Measurements from ENCODE around the gene CBX2.

CBX2 gene

DNA sequence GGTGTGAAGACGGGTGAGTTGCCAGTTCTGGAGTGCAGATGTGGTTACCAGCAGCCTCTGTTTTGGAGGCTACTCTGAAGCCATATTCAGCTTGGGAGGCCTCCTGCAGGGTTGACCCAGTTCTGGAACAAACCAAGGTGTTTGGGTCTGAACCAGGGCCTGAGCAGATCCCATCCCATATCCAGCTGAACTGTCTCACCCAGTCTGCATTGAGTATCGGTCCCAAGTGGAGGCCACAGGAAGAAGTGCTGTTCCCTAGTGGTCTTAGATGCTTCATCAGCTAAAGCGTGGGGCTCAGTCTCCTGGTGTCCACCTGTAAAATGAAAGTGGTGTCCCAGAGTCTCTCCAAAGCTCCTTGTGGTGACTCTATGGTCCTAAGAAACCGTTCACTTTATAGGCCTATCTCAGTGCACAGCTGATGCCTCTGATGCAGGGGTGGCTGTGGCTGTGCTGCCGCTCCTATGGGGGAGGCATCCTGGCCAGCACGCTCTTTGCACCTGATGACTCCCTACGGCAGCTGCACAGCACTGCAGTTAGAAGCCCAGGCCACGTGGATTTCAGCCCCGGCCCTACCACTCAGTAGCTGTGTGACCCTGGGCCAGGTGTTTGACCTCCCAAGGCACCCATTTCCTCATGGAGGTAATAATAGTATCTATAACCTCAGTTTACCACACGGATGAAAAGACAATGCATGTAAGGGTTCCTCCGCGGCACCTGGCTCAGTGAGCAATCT lies 40.2 kb downstream of the CBX2 start:
- DNase-seq (ENCODE audit: low spot score in 2 of 2), result no peak
- H3K4me3 ChIP-seq, result no peak overlapping the region
- in situ Hi-C loops (cut with MboI; ENCODE audit: low sequenced_read_pairs), result no loop called here
- peaks cover 2% of the 10 kb centered on the region; the same call in 1 of the 2 replicates for H3K4me1 ChIP-seq
- H3K9me3 ChIP-seq, result no peaks in the 10 kb centered on the region
- no peaks in the 10 kb centered on the region for H3K36me3 ChIP-seq (replicated peaks)
- no peaks in the 10 kb centered on the region for H3K27me3 ChIP-seq (ENCODE audit: low read depth)

DNA sequence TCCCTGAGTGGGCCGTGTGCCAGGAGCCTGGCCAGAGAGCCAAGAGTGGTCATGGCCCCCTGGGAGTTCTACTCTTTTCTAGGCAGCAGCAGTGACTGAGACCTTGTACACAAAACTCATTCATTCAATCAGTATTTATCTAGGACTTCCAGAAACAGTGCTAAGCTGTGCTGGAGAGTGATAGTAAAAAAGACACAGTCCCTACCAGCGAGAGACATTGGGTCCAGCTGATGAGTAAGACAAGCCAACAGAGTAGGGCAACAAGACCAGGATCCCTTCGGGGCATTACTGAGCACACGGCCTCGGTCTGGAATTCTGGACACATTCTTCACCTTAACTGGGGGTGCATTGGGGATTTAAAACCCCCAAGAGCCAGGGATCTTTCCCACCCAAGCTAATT lies 41.1 kb downstream of the CBX2 start:
- H3K36me3 ChIP-seq (replicated peaks), result no peaks in the 10 kb centered on the region
- no peaks in the 10 kb centered on the region for H3K27me3 ChIP-seq (ENCODE audit: low read depth)
- no peak for DNase-seq (ENCODE audit: low spot score in 2 of 2)
- no peak overlapping the region for H3K4me3 ChIP-seq
- in situ Hi-C loops (cut with MboI; ENCODE audit: low sequenced_read_pairs), result no loop called here
- no peaks in the 10 kb centered on the region for H3K4me1 ChIP-seq
- no peaks in the 10 kb centered on the region for H3K9me3 ChIP-seq

- H3K36me3 ChIP-seq (replicated peaks), result no peaks in the 10 kb centered on the region
- no peaks in the 10 kb centered on the region for H3K4me1 ChIP-seq
- DNase-seq (ENCODE audit: low spot score in 2 of 2), result no peak
- no peaks in the 10 kb centered on the region for H3K9me3 ChIP-seq
- H3K27me3 ChIP-seq (ENCODE audit: low read depth), result no peaks in the 10 kb centered on the region
- in situ Hi-C loops (cut with MboI; ENCODE audit: low sequenced_read_pairs), result no loop called here
- no peak overlapping the region for H3K4me3 ChIP-seq
These were observed 41.8 kb downstream of the CBX2 start for GRCh38 chr17:79819534-79820276.

GRCh38 chr17:79820959-79821330 lies 43.0 kb downstream of the CBX2 start:
- DNase-seq (ENCODE audit: low spot score in 2 of 2), result no peak
- in situ Hi-C loops (cut with MboI; ENCODE audit: low sequenced_read_pairs), result no loop called here
- H3K36me3 ChIP-seq (replicated peaks), result no peaks in the 10 kb centered on the region
- no peaks in the 10 kb centered on the region for H3K4me1 ChIP-seq
- H3K9me3 ChIP-seq, result no peaks in the 10 kb centered on the region
- no peak overlapping the region for H3K4me3 ChIP-seq
- H3K27me3 ChIP-seq (ENCODE audit: low read depth), result no peaks in the 10 kb centered on the region

DNA sequence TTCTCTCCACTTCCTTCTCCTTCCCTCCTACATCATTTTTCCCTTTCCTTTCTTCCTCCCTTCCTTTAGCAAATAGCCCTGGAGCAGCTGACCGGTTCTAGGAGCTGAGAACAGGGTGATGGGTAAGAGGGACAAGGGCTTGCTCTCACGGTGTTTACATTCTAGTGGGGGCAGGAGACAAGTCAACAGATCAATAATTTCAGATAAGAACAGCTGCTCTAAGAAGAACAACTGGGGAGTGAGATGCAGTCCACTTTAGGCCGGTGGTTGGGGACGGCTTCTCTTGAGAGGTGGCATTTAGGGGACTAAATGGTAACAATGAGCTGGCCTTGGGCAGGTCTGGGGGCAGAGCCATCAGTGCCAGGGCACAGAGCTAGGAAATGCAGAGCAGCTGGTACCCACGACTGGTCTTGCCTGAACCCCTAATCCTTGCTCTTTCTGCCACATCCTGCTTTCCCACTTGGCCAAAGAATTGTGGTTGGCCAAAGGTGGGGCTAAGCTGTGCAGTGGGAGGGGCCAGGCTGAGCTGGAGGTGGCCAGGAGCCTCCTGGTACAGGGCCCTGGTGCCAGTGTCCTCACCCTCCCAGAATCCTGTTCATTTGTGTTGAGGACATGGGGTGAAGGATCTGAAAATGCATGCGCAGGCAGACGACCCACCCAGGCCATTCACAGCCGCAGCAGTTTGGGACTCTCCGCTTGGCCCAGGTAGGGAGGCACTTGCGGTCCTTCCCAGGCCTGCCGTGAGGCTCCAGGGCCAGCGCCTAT lies 43.6 kb downstream of the CBX2 start:
- DNase-seq (ENCODE audit: low spot score in 2 of 2), result no peak
- Histone ChIP-seq H3K36me3 (replicated peaks) (no peaks in the 10 kb centered on the region), H3K27me3 (ENCODE audit: low read depth) (no peaks in the 10 kb centered on the region), H3K4me3 (no peak overlapping the region), H3K9me3 (no peaks in the 10 kb centered on the region), H3K4me1 (no peaks in the 10 kb centered on the region)
- in situ Hi-C loops (cut with MboI; ENCODE audit: low sequenced_read_pairs), result no loop called here

DNA sequence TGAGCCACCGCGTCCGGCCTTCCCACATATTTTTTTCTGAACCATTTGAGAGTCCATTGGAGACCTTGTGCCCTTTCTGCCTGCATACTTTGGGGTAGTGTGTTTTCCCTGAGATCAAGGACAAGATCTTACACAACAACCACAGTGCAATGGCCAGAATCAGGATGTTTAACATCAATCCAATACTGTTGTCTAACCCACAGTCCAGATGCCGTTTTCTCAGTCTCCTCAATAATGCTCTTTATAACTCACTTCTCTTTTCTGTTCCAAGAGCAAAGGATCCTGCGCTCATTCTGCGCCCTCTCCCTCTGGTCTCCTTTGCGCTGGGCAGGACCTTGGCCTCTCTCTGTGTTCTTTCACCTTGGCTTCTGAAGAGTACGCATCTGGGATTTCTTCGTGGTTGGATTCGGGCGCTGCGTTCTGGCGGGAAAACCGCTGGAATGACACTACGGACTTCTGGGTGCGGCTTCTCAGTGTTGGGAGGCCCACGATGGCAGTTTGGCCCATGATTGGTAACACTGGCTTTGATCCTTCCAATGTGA lies 44.7 kb downstream of the CBX2 start:
- Histone ChIP-seq H3K9me3 (no peaks in the 10 kb centered on the region), H3K27me3 (ENCODE audit: low read depth) (no peaks in the 10 kb centered on the region), H3K4me1 (no peaks in the 10 kb centered on the region), H3K4me3 (no peak overlapping the region), H3K36me3 (replicated peaks) (no peaks in the 10 kb centered on the region)
- in situ Hi-C loops (cut with MboI; ENCODE audit: low sequenced_read_pairs), result no loop called here
- no peak for DNase-seq (ENCODE audit: low spot score in 2 of 2)

DNA sequence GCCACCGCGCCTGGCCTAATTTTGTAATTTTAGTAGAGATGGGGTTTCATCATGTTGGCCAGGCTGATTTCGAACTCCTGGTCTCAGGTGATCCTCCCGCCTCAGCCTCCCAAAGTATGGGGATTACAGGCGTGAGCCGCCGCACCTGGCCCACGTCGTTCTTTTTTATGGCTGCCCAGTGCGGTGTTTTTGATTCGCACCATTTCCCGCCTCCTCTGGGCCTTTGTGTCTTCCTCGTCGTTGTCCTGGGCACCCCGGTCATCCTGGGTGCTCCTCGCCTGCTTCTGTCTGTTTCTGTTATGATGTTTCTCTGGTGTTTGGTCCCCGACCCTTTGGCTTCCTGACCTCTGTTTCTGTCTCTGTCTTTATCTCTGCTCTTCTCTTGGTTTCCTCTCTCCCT lies 46.3 kb downstream of the CBX2 start:
- H3K4me1 ChIP-seq, result no peaks in the 10 kb centered on the region
- in situ Hi-C loops (cut with MboI; ENCODE audit: low sequenced_read_pairs), result no loop called here
- H3K9me3 ChIP-seq, result no peaks in the 10 kb centered on the region
- DNase-seq (ENCODE audit: low spot score in 2 of 2), result no peak
- no peaks in the 10 kb centered on the region for H3K36me3 ChIP-seq (replicated peaks)
- H3K4me3 ChIP-seq, result no peak overlapping the region
- no peaks in the 10 kb centered on the region for H3K27me3 ChIP-seq (ENCODE audit: low read depth)

DNA sequence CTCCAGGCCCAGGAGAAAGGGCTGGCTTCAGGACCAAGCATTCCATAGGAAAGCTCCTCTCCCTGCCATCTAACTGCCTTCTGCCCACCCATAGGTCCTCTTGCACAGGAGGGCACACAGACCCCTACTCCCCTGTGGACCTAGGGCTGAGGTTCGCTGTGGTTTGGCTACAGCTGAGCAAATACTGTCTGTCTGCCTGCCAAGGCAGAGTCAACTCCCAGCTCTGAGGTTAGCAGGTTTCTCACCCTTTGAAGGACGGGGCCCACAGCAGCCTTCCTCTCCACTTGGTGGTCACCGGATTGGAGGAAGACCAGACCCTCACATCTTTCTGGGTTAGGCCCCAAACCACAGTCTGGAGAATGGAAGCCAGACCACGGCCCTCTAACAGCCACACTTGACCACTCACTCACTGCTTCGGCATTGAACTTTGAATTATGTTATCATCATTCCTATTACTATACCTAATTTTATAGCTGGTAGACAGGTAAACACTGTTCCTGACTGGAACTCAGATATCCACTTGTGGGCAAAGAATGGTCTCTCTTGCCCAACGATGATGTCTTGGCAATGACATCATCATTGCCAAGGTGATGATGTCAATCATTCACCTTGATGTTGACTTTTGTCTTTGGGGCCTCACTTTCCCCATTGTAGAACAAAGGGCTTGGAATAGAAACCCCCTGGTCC lies 47.1 kb downstream of the CBX2 start:
- H3K4me1 ChIP-seq, result no peaks in the 10 kb centered on the region
- in situ Hi-C loops (cut with MboI; ENCODE audit: low sequenced_read_pairs), result no loop called here

DNA sequence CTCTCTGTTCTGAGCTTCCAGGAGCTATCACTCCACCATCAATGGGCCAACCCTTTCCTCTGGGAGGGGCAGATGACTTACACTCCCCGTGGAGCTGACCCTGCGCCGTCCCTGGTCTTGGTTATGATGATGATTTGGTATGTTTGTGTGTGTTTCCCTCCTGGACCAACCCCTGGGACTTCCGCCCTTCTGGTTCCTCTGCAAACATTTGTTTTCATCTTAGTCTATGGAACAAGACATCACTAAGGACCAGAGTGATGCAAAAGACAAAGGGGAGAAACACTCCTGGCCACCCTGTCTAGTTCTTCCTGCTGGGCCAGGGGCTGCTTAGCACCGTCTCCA lies 47.6 kb downstream of the CBX2 start:
- H3K27me3 ChIP-seq (ENCODE audit: low read depth), result no peaks in the 10 kb centered on the region
- H3K36me3 ChIP-seq (replicated peaks), result no peaks in the 10 kb centered on the region
- H3K4me3 ChIP-seq, result no peak overlapping the region
- H3K4me1 ChIP-seq, result no peaks in the 10 kb centered on the region
- H3K9me3 ChIP-seq, result no peaks in the 10 kb centered on the region
- in situ Hi-C loops (cut with MboI; ENCODE audit: low sequenced_read_pairs), result no loop called here
- no peak for DNase-seq (ENCODE audit: low spot score in 2 of 2)

More for the DNA sequence above, 47.1 kb downstream of the CBX2 start:
- H3K27me3 ChIP-seq (ENCODE audit: low read depth), result no peaks in the 10 kb centered on the region
- no peaks in the 10 kb centered on the region for H3K9me3 ChIP-seq
- H3K4me3 ChIP-seq, result no peak overlapping the region
- no peaks in the 10 kb centered on the region for H3K36me3 ChIP-seq (replicated peaks)
- DNase-seq (ENCODE audit: low spot score in 2 of 2), result no peak

DNA sequence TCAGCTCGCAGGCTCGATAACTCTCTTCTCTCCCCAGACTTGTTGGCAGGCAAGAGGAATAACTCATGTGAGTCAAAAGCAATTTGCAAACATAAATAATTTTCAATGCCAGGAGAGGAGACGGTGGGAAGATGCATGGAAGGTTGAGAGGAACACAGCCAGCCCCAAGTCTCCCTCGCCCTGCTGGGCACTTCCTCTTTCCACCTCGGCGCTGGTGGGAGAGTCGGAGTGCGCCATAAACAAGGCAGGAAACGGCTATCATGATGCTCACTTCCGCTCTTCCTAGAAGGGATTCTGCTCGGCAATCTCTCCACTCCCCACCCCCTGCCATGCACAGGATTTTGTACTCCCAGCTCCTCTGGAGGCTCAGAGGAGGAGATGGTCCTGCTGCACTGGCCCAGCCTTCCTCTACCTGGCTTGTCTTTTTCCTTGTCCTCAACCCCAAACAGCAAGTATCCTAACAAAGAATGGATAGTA lies 48.3 kb downstream of the CBX2 start:
- Histone ChIP-seq H3K9me3 (no peaks in the 10 kb centered on the region), H3K4me3 (no peak overlapping the region), H3K4me1 (no peaks in the 10 kb centered on the region), H3K27me3 (ENCODE audit: low read depth) (no peaks in the 10 kb centered on the region), H3K36me3 (replicated peaks) (no peaks in the 10 kb centered on the region)
- in situ Hi-C loops (cut with MboI; ENCODE audit: low sequenced_read_pairs), result no loop called here
- no peak for DNase-seq (ENCODE audit: low spot score in 2 of 2)

DNA sequence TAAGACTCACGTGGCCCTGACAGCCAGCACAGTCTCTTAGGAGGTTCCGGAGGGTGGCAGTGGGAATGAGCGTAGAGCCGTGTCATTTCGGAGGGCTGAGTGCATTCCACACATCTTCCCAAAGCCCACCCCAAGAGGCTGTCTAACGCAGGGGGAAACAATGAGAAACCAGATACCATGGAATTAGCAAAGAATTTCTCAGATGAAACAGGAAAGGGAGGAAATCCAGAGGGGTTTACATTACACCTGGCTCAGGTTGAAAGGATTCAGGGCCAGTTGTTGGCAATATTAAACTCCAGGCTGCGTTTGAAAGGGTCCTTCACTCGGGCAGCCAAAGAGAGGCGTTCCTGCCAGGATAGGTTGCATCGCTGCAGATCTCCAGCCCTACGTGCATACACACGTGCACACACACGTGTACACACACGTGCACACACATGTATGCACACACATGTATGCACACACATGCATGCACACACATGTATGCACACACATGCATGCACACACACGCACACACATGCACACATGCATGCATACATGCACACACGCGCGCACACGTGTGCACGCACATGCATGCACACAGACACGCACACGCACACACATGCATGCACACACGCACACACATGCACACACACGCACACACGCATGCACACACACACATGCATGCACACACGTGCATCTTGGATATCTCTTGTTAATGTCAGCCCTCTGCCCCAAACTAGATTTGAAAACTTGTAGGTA lies 49.1 kb downstream of the CBX2 start:
- DNase-seq (ENCODE audit: low spot score in 2 of 2), result no peak
- in situ Hi-C loops (cut with MboI; ENCODE audit: low sequenced_read_pairs), result no loop called here
- Histone ChIP-seq H3K27me3 (ENCODE audit: low read depth) (no peaks in the 10 kb centered on the region), H3K36me3 (replicated peaks) (no peaks in the 10 kb centered on the region), H3K4me1 (no peaks in the 10 kb centered on the region; the same call in 1 of the 2 replicates), H3K9me3 (no peaks in the 10 kb centered on the region), H3K4me3 (no peak overlapping the region)

GRCh38 chr17:79829004-79829403 lies 51.1 kb downstream of the CBX2 start:
- Histone ChIP-seq H3K27me3 (ENCODE audit: low read depth) (no peaks in the 10 kb centered on the region), H3K4me1 (no peaks in the 10 kb centered on the region; the same call in 1 of the 2 replicates), H3K36me3 (replicated peaks) (peaks cover 9% of the 10 kb centered on the region), H3K9me3 (no peaks in the 10 kb centered on the region), H3K4me3 (no peak overlapping the region)
- DNase-seq (ENCODE audit: low spot score in 2 of 2), result no peak
- in situ Hi-C loops (cut with MboI; ENCODE audit: low sequenced_read_pairs), result no loop called here

GRCh38 chr17:79829457-79829856 lies 51.5 kb downstream of the CBX2 start:
- H3K9me3 ChIP-seq, result no peaks in the 10 kb centered on the region
- DNase-seq (ENCODE audit: low spot score in 2 of 2), result no peak
- H3K36me3 ChIP-seq (replicated peaks), result peaks cover 12% of the 10 kb centered on the region
- H3K4me3 ChIP-seq, result no peak overlapping the region
- H3K4me1 ChIP-seq, result no peaks in the 10 kb centered on the region; the same call in 1 of the 2 replicates
- in situ Hi-C loops (cut with MboI; ENCODE audit: low sequenced_read_pairs), result no loop called here
- H3K27me3 ChIP-seq (ENCODE audit: low read depth), result no peaks in the 10 kb centered on the region

All from HAP-1 (cell line).